ENCODE data around the gene PPP1R14D. TPM values are rescaled to one million over a fixed set of nuclear protein-coding genes. Genes with fewer than 3 reads are reported as not detected.

PPP1R14D gene
- total RNA-seq, 1 donor from 2014 or later = not detected

DNA sequence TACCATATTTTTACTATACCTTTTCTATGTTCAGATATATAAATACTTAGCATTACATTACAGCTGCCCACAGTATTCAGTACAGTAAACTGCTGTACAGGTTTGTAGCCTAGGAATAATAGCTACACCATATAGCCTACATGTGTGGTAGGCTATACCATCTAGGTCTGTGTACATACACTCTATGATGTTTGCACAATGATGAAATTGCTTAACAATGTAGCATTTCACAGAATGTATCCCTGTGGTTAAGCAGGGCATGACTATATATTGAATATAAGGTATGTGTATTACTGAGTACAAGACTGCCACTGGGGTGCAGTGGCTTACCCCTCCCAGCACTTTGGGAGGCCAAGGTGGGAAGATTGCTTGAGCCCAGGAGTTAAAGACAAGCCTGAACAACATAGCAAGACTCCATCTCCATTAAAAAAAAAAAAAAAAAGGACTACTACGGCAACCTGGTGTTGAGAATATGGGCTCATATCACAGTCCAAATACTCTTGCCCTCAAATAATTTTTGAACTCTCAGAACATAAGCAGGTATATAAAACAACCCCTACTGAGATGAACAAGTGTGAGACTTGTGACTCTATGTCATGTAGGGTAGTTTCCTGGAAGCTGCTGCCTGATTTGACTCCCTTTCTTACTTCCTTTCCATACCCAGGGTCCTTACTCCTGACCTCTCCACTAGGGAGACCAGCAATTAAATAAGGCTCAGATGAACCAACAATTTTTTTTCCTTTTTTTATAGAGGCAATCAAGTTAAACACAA, 4.8 kb downstream of the PPP1R14D start:
- TF ChIP-seq, protein P1, sequence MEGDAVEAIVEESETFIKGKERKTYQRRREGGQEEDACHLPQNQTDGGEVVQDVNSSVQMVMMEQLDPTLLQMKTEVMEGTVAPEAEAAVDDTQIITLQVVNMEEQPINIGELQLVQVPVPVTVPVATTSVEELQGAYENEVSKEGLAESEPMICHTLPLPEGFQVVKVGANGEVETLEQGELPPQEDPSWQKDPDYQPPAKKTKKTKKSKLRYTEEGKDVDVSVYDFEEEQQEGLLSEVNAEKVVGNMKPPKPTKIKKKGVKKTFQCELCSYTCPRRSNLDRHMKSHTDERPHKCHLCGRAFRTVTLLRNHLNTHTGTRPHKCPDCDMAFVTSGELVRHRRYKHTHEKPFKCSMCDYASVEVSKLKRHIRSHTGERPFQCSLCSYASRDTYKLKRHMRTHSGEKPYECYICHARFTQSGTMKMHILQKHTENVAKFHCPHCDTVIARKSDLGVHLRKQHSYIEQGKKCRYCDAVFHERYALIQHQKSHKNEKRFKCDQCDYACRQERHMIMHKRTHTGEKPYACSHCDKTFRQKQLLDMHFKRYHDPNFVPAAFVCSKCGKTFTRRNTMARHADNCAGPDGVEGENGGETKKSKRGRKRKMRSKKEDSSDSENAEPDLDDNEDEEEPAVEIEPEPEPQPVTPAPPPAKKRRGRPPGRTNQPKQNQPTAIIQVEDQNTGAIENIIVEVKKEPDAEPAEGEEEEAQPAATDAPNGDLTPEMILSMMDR (conservative IDR thresholded peaks at IDR 0.05; ENCODE audit: low read depth, low read length) = no peak
- DNase-seq (ENCODE audit: low read depth) = no peak
- H3K4me3 ChIP-seq (ENCODE audit: low read depth, low read length) = no peak overlapping the region

- no peak for DNase-seq (ENCODE audit: low read depth)
- no peak overlapping the region for H3K4me3 ChIP-seq (ENCODE audit: low read depth, low read length)
- TF ChIP-seq, protein P1 (conservative IDR thresholded peaks at IDR 0.05; ENCODE audit: low read depth, low read length) = no peak
Measured at GRCh38 chr15:40821195-40821594, 7.3 kb downstream of the PPP1R14D start.

DNA sequence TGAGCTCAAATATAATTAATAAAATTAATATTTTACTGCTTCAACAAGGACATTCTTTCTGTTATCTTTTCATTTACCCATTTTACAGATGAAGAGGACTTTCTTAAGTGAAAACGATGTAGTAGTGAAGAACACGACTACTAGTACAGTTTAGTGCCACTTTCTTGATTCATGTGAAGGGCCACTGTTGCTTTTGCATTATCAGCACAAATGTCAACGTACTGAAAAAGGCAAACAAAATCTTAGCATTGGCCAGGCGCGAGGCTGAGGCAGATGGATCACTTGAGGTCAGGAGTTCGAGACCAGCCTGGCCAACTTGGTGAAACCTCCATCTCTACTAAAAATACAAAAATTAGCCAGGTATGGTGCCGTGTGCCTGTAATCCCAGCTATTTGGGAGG, 9.5 kb downstream of the PPP1R14D start:
- TF ChIP-seq, protein P1 (conservative IDR thresholded peaks at IDR 0.05; ENCODE audit: low read depth, low read length) = no peak
- DNase-seq (ENCODE audit: low read depth) = no peak
- H3K4me3 ChIP-seq (ENCODE audit: low read depth, low read length) = no peak overlapping the region

DNA sequence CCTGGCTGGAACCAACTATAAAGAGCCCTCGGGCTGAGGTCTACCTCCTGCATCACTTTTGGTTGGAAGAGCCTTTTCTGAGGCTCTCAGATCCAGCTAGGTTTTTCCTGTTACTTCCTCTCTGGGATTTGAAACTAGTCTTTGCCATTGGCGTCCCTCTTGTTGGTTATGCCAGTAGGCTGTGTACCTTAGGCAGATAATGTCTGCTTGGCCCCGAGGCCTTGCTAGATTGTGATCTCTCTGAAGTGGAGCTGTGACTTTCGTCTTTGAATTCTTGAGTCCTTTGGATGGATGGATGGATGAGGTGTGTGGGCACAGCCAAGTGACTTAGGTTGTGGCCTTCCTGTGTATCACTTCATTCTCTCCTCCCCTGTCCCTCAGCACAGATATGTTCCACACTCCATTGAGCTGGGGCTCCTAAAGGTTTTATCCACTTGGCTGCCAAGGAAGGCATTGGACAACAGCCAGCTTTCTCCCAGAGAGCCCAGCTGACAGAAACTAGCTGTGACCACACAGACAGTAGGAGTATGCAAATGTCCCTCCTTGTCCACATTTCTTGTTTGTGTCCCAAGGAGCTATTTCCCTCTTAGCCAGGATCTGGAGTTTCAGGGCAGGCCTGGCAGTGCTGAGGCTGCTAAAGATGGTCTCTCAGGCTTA, 13.3 kb downstream of the PPP1R14D start:
- DNase-seq (ENCODE audit: low read depth) = no peak
- TF ChIP-seq, protein P1 (conservative IDR thresholded peaks at IDR 0.05; ENCODE audit: low read depth, low read length) = no peak

GRCh38 chr15:40812721-40813425, 15.6 kb downstream of the PPP1R14D start:
- no peak for DNase-seq (ENCODE audit: low read depth)
- H3K4me3 ChIP-seq (ENCODE audit: low read depth, low read length) = no peak overlapping the region
- TF ChIP-seq, protein P1 (conservative IDR thresholded peaks at IDR 0.05; ENCODE audit: low read depth, low read length) = no peak

More for the DNA sequence above, 13.3 kb downstream of the PPP1R14D start:
- H3K4me3 ChIP-seq (ENCODE audit: low read depth, low read length) = no peak overlapping the region

DNA sequence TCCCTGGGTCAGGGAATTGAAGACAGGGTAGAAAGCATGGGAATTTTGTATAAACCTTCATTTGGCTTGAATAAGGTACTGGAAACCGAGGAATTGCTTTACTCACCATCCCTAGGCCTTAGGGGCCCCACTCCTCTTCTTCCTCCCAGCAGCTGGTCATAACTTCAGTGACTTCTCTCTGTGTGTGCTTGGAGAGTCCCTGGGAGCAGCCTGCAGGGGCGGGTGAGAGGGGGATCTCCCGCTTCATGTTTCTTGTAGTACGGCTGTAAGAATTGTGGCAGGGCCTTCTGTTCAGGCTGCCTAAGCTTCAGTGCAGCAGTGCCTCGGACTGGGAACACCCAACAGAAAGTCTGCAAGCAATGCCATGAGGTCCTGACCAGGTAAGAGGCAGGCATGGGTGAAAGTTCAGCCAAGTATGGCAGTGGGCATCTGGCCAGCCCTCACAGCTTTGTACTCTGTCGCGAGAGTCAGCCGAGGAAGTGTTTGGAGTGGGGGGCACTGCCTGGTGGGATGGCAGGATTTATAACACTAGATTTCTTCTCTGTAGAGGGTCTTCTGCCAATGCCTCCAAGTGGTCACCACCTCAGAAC, 19.6 kb downstream of the PPP1R14D start:
- DNase-seq (ENCODE audit: low read depth) = no peak
- TF ChIP-seq, protein P1 (conservative IDR thresholded peaks at IDR 0.05; ENCODE audit: low read depth, low read length) = no peak
- H3K4me3 ChIP-seq (ENCODE audit: low read depth, low read length) = peak overlapping the region; percentile 94

All from epithelial cell of proximal tubule (primary cell).